ENCODE results near the gene ARMC5.
"Not testable (repeated sequence)": the region's sequence is repeated elsewhere in the genome, so short reads cannot be mapped to it uniquely, and the experiment has no call there.

The ARMC5 gene

DNA sequence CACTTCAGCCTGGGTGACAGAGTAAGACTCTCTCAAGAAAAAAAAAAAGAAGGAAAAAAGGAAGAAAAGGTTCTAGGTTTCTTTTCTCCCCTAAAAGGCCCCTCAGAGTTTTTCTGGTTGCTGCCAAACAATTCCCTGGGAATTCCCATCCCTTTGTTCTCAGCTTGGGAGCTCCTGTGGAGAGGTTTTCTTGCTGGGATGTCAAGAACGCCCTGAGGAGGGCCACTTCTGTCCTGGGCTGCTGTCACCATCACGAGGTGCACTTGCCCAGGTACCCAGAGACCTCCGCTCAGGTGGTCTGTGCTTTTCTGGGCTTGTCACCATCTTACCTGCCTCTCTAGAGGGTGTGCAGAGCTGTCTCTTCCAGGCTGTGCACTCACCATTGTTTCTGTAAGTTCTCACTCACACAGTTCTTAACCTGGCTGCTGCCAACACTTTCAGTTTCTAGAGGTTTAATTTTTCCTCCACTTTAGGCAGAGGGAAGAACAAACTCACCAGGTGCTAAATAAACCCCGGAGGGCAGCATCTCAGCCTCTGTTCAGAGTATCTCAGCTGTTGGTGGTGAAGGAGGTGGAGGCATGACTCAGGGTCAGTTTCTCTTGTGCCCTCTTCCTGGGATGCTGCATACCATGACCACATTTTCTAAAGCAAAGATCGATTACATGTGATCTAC lies 28.8 kb upstream of the ARMC5 start:
- no peak for DNase-seq (ENCODE audit: low spot score)

DNA sequence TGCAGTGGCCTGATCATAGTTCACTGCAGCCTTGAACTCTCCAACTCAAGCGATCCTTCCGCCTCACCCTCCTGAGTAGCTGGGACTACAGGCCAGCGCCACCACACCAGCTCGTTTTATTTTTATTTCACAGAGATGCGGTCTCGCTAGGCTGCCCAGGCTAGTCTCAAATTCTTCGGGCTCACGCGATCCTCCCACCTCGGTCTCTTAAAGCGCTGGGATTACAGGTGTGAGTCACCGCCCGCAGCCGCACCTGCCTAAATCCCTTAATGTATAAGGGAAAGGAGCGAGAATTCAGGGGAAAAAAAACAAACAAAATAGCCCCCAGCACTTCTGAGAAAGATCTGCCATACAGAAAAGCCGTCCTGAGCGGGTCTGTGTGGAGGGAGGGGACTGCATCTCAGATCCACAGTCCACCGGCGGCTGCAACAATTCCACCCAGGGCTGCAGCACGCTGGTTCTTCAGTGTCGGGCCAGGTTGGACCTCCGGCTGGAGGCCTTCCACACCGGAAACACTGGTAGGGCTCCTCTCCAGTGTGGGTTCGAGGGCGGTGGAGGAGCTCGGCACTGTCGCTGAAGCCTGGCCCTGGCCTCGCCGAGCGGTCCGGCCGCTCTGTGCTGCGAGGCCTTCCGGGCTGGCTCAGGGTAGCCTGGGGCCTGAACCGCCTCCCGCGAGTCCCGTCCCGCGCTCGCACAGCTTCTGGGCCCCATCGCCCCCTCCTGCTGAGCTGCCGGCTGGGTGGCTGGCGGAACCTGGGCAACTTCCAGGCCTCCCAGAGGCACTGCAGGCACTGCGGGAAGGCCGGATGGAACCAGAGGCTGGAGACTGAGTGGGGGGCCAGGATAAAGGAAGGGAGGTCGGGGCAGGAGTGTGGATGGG lies 23.7 kb upstream of the ARMC5 start:
- no peak for DNase-seq (ENCODE audit: low spot score)

DNA sequence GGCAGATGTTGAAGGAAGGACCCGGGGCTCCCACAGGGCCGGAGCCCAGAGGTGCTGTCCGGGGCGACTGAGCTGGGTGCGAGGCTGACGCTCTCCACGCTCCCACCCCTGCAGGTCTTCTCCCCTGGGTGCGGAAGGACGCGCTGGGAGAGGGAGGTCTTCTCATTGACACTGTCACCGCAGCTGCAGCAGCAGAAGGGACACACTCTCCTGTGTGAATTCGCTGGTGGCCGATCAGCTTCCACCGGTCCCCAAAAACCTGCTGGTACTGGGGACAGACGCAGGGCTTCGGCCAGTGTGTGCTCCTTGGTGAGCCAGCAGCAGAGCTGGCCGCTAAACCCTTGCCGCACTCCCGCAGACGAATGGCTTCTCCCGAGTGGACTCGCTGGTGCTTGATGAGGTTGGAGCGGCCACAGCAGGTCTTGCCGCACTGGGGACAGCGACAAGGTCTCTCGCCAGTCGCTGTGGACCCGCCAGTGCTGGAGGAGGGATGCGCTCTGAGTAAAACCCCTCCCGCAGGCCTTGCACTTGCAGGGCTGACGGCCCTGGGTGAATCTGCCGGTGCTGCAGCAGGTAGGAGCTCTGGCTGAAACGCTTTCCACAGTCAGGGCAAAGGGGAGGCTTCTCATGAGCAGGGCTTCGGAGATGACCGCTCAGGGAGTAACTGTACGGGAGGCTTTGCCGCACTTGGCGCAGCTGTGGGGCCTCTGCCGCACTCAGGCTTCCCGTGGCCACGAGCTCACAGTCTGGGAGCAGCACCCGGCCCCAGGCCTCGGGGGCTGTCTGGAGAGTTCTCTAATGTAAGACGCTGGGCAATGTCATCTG lies 22.9 kb upstream of the ARMC5 start:
- no peak for DNase-seq (ENCODE audit: low spot score)

DNA sequence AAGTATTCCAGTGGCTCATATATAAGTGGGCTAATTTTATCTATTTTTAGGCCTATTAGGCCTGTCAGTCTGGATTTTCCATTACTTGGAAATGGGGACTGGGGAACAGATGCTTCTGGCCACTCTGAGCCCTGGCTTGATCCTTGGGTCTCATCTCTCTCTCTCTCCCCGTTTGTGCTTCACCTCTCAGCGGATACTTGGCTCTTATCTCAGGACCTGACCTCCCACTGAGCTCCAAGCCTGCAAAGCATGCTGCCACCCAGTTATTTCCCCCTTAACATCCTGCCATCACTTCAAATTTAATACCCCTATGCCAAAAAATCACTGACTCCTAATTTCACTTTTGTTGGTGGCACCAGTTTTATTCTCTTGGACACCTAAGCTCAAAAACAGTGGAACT lies 20.9 kb upstream of the ARMC5 start:
- no peak for DNase-seq (ENCODE audit: low spot score)

DNA sequence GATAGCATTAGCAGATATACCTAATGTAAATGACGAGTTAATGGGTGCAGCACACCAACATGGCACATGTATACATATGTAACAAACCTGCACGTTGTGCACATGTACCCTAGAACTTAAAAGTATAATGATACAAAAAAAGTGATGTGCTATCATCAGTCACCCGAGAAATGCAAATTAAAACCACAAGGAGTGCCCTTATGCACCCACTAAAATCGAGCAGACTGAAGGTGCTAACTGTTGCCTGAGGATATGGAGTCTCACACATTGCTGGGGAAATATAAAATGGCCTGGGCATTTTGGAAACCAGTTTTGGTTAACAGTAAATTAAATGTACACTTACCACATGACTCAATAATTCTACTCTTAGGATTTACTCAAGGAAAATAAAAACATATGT lies 20.3 kb upstream of the ARMC5 start:
- DNase-seq (ENCODE audit: low spot score) = not testable (repeated sequence)

DNA sequence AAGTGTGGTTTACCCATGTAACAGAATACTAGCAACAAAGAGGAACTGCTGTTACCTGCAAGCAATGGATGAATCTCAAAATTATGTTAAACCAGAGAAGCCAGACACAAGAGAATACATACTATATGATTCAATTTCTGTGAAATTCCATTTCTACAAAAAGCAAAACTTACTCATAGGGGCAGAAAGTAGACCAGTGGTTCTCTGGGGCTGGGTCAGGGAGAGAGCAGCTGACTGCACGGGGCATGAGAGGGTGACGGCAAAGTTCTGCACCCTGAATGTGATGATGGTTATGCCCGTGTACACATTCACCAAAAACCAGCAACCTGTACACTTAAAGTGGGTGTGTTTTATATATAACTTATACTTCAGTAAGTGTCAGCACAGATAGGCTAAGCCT lies 19.8 kb upstream of the ARMC5 start:
- no peak for DNase-seq (ENCODE audit: low spot score)

DNA sequence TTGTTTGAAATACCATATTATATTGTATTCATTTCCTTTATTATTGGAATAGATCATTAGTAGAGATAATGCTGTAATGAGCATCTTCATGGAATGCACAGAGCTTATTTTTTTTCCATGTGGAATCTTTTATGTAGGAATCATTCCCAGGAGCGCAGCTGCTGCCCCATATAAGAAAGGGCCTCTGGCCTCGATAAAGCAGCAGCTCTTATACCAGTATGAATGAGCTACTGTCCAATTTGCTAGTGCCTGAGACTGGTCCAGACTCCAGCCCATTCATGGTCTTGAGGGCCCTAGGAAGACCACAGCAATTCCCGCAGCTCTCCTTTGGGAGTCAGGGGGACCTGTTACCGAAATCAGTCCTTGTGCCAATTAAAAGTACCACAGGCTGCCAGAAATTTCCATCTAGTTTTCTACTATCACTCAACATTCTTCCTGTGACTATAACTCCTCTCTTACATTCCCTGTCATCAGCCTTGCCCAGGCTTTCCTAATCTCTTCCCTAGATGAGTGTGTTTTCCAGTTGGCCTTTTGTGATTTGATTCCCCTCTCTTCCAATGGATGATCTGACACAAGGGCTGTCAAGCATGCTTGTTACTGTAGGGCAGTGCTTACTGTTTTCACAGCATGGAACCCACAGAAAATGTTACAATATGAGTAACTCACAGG lies 18.7 kb upstream of the ARMC5 start:
- no peak for DNase-seq (ENCODE audit: low spot score)

DNA sequence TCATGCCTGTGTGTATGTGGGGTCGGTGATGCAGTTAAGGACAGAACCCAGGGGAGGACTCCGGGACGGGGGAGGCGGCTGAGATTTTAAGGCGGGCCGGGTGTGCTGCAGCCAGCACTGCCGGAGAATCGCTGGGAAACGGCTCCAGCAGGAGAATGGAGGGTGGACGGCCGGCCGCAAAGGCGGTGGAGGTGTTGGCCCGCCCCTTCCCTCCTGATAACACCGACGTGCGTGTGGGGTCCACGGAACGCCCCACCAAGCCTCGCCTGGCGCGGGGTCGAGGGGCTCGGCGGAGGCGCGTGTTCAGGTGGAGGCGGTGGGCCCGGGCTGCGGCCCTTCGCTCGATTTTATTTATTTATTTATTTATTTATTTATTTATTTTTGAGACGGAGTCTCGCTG lies 17.3 kb upstream of the ARMC5 start:
- DNase-seq (ENCODE audit: low spot score) = no peak

DNA sequence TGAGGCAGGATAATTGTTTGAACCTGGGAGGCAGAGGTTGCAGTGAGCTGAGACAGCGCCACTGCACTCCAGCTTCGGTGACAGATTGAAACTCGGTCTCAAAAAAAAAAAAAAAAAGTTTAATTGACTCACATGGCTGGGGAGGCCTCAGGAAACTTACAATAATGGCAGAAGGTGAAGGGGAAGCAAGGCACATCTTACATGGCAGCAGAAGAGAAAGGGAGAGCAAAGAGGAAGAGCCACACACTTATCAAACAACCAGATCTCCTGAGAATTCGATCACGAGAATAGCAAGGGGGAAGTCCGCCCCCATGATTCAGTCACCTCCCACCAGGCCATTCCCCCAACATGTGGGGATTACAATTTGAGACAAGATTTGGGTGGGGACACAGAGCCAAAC lies 13.4 kb upstream of the ARMC5 start:
- DNase-seq (ENCODE audit: low spot score) = not testable (repeated sequence)

DNA sequence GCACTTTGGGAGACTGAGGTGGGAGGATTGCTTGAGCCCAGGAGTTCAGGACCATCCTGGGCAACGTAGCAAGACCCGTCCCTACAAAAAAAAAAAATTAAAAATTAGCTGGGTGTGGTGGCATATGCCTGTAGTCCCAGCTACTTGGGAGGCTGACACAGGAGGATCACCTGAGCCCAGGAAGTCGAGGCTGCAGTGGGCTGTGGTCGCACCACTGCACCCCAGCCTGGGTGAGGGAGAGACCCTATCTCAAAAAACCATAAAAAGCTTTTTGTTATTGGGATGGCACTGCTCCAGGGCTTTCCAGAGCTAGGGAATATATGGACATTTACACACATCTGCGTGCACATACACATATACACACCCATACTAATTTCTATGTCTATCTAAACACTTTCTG lies 8.1 kb upstream of the ARMC5 start:
- DNase-seq (ENCODE audit: low spot score) = no peak

DNA sequence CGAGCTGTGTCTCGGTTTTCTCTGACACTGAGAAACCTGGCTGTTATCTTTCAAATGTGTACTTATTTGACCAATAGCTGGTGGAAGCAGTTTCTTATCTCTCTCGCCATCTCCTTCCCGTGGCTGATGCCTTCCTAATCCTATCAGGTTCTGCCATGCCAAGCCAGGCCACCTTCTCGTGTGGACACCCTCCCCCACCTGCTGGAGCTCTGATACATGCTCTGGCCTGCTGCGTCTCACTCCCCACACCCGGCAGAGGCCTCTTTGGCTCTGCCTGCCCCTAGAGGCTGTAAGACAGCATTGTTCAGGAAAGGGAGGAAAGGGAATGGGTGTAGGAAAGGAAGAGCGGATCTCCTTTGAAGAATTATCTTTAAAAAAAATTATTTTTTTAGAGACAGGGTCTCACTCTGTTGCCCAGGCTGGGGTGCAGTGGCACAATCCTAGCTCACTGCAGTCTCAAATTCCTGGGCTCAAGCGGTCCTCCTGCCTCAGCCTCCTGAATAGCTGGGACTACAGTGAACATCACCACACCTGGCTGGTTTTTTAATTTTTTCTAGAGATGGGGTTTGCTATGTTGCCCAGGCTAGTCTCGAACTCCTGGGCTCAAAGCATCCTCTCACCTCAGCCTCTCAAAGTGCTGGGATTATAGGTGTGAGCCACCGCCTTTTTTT lies 7.5 kb upstream of the ARMC5 start:
- DNase-seq (ENCODE audit: low spot score) = peak; percentile 69

DNA sequence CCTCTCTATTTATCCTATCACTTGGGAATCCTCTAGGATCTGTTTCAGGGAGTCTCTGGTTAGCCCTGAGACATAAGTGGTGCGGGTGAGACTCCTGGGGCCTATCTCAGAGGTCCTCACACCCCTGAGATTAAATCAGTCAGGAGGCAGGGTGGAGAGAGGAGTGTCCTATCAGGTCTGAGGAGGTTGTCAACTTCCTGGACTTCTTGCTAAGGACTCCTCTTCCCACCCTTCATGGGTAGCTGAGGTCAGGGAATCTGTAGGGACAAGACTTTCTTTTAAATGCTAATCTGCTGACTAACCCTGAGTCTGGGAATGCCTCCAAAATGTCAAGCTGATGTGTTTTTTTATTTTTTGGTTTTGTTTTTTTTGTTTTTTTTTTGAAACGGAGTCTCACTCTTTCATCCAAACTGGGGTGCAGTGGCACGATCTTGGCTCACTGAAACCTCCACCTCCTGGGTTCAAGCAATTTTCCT lies 6.6 kb upstream of the ARMC5 start:
- DNase-seq (ENCODE audit: low spot score) = no peak

DNA sequence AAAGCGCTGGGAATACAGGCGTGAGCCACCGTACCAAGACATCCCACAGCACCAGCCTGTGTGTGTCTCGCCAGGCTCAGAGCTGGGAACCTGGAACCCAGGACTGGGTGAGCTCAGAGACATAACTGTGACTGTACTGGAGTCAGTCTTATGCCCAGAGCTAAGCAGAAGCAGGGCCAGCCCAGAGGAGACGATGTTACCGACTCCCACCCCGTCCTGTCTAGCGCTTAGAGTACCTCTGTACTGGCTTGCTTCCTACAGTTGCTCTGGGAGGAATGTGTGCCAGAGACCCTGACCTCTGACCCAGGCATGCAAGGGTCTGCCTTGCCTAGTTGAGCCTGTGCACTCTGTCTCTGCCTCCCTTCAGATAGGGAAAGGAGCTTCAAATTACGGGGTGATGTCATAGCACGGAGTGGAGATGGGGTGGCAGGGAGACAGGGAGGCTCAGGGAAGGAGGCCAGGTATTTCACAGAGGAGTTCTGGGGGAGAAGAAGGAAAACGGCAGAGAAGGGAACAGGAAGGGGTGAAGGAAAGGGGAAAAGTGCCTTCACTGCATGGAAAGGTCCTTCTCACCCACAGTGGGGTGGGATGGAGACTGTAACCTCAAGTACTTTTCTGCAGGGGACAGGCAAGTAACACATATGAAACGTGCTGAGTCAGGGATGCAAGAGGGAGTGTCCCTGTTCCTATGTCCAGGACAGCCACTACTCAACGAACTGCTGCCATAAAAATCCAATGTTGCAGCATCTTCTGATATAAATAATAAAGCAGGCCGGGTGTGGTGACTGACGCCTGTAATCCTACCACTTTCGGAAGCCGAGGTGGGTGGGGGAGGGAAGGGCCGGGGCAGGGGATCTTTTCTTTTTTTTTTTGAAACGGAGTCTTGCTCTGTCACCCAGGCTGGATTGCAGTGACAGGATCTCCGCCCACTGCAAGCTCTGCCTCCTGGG lies 5.8 kb upstream of the ARMC5 start:
- no peak for DNase-seq (ENCODE audit: low spot score)

DNA sequence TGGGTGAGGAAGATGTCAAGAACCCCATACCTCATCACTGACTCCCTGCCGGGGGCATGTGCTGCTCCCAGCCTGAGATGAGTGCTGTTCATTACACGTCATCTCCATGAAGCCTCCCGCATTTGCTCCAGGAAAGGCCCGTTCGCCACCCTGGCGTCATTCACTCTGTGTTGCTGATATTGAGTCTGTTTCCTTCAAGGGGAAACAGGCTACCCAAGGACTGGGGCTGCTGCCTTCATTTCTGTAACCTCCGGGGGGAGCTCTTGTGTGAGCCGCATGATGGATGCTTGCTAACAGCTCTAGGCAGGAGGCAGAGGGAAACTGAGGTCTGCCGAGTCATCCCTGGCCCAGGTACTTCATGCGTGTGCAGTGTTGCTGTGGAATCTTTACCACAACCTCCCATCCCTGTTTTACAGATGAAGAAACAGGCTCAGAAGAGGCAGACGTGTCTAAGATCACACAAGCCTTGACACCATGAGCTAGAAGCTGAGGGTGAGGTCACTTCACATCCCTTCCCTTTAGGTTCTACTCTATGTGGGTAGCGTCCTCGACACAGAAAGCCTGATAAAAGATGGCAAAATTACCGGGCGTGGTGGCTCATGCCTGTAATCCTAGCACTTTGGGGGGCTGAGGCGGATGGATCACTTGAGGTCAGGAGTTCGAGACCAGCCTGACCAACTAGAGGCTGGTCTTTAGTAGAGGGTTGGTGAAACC lies 3.5 kb upstream of the ARMC5 start:
- DNase-seq (ENCODE audit: low spot score) = no peak

DNA sequence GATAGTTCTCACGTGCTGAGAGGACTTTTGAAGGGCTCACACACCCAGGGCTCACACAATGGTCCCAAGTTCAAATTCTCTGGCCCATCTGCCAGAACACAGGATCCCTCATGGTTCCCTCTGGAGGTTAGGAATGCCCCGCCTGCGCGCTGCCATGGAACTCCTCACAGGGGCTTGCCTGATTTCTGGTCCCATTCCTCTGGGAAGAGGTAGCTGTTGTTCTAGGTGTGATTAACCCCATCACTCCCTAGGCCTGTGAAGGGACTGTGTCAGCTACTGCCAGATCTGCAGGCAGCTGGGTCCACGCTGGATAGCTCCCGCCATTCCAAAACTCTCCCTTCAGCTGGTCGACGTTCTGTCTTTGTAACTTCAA lies 2.3 kb upstream of the ARMC5 start:
- no peak for DNase-seq (ENCODE audit: low spot score)

DNA sequence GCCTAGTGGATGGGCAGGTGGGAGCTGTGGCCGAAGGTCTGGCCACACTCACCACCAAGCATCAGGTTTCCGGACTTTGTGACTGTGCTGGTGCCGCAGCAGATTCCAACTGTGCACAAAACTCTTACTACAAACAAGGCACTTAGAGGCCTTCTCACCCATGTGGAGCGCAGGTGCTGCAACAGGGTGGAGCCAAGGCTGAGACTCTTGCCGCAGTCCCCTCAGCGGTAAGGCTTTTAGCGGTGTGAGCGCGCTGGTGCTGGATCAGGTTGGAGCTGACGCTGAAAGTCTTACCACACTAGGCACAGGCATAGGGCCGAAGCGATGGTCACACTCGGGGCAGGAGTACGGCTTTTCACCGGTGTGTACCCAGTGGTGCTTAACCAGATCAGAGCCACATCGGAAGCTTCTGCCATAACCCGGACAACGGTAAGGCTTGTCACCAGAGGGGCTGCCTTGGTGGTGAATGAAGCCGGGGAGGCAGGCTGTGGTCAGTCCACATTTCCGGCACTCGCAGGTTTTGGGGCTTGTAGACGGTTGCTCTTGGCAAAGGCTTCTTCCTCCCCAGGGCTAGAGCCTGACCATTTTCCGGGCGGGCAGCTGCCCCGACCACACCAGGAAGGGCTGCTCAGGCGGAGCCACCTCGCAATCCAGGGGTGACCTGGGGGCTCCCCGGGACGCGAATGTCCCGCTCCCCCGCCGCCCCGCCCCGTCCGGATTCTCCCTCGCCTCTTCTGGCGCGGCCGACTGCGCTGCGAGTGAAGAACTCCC lies 1.0 kb upstream of the ARMC5 start:
- peak; percentile 71 for DNase-seq (ENCODE audit: low spot score)

DNA sequence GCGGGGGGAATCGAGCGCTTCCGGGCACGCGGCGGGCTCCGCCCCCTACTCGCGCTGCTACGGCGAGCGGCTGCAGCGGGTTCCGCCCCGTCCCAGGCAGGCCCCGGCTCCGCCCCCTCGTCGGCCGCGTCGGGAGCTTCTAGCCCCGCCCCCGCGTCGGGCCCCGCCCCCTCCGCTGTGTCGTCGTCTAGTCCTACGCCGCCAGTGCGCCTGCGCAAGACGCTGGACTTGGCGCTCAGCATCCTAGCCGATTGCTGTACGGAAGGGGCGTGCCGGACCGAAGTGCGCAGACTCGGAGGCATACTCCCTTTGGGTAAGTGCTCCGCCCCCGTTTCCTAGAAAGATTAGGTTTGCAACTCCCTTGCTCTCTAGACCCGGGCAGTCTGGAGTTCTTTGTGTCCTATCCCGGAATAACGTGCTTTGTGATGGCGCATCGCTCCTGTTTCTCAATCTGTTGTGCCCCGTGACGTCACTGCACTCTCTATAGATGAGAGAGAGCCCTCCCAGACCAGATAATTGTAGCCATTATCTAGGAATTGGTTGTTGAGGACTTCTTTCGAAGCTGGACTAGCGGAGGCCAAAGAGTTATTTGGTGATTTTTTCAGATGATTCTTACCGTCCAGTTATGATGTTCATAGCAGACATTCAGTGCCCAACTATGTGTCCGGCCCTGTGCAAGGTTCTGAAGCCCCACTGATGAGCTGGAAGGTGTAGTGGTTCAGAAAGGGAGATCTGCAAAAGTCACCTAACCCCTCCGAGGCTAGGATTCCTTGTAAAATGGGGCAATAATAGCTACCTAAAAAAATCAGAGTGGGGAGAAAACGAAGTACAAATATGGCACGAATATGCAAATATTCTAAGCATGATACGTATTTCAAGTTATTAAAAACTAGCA lies 633 bp downstream of the ARMC5 start:
- DNase-seq (ENCODE audit: low spot score) = peak; percentile 92

DNA sequence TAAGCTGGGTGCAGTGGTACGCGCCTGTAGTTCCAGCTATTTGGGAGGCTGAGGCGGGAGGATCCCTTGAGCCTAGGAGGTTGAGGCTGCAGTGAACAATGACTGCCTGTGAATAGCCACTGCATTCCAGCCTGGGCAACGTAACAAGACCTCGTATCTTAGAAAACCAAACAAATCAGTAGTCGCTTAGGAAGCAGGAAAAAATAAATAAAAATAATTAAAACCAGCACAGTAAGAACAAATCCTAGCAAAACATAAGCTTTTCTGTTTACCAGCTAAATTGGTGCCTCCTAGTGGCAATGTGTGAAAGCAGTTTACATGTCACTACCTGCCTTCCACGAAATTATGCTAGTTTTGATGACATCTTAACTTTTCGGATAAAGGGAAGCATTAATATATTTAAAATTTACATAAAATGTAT lies 1.3 kb downstream of the ARMC5 start:
- DNase-seq (ENCODE audit: low spot score) = no peak
